Activated CD4-positive, alpha-beta T cell treated with anti-CD3 and anti-CD28 coated beads, Interleukin-2, amount 10 ng/mL, durations not matched to agents 24 days and 14 days (primary cell): ENCODE data around the gene MYL1. TPM values are rescaled to one million over a fixed set of nuclear protein-coding genes. Genes with fewer than 3 reads are reported as not detected.

Experiments
- DNase-seq: peaks from one replicate; pipeline ENCODE4 v3.0.0; 2022
- H3K27ac Mint-ChIP-seq: one replicate; pipeline ENCODE4 v1.8.0; 2022; ENCODE audit warnings: mild to moderate bottlenecking, mixed read lengths
- H3K27me3 Mint-ChIP-seq: one replicate; pipeline ENCODE4 v1.8.0; 2022; ENCODE audit warnings: mixed read lengths
- H3K36me3 Mint-ChIP-seq: one replicate; pipeline ENCODE4 v1.8.0; 2022; ENCODE audit warnings: low read depth, mild to moderate bottlenecking, mixed read lengths
- H3K4me1 Mint-ChIP-seq: one replicate; pipeline ENCODE4 v1.8.0; 2021; ENCODE audit warnings: mixed read lengths
- H3K4me3 Mint-ChIP-seq: one replicate; pipeline ENCODE4 v1.8.0; 2022; ENCODE audit warnings: mild to moderate bottlenecking, moderate library complexity, mixed read lengths
- H3K9me3 Mint-ChIP-seq: one replicate; pipeline ENCODE4 v1.8.0; 2021; ENCODE audit warnings: mixed read lengths
- intact Hi-C: fragments of 100-400 bp; cut with micrococcal nuclease; formaldehyde crosslinking; loops from one replicate; pipeline ENCODE4 v1.15.1; 2023
- total RNA-seq: library from RNA; stranded (reverse); gene quantifications from 2 replicates; pipeline ENCODE4 v1.2.3, GENCODE V29; 2022

MYL1 gene
- total RNA-seq, 1 donor from 2014 or later = not detected

- Mint-ChIP-seq H3K27ac (no peak overlapping the region), H3K27me3 (no peaks in the 10 kb centered on the region), H3K9me3 (no peaks in the 10 kb centered on the region), H3K36me3 (no peaks in the 10 kb centered on the region), H3K4me3 (no peak overlapping the region), H3K4me1 (no peaks in the 10 kb centered on the region)
- intact Hi-C loops = no loop called here
- DNase-seq = no peak
These were observed 15.1 kb downstream of the MYL1 start for GRCh38 chr2:210299866-210300373.

GRCh38 chr2:210288408-210288807 lies 26.6 kb downstream of the MYL1 start:
- intact Hi-C loops = no loop called here

DNA sequence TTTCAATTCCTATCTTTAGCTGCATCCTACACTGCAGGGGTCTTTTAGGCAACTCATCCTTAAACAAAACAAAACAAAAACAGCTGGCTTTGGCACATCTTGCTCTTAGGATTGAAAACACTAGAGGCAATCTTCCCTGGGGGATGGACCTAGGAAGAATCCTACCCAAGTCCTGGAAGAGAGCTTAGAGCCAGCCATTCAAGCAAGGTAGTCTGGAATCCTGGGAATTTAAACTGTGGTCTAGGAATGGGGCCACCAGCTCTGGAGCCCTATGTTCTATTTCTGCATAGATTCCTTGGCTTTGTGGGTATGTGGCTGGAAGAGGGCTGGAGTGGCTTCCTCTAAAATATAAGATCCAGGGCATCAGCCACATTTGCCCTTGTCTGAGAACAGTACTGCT lies 27.7 kb downstream of the MYL1 start:
- intact Hi-C loops = no loop called here
- H3K9me3 Mint-ChIP-seq = no peaks in the 10 kb centered on the region
- H3K4me1 Mint-ChIP-seq = no peaks in the 10 kb centered on the region
- peaks cover 2% of the 10 kb centered on the region for H3K27me3 Mint-ChIP-seq
- no peaks in the 10 kb centered on the region for H3K36me3 Mint-ChIP-seq
- no peak overlapping the region for H3K27ac Mint-ChIP-seq
- no peak overlapping the region for H3K4me3 Mint-ChIP-seq
- DNase-seq = no peak

More at GRCh38 chr2:210288408-210288807, 26.6 kb downstream of the MYL1 start:
- Mint-ChIP-seq H3K4me3 (no peak overlapping the region), H3K9me3 (no peaks in the 10 kb centered on the region), H3K4me1 (no peaks in the 10 kb centered on the region), H3K27ac (no peak overlapping the region), H3K36me3 (no peaks in the 10 kb centered on the region), H3K27me3 (peaks cover 2% of the 10 kb centered on the region)
- DNase-seq = no peak

GRCh38 chr2:210286123-210286680 lies 28.8 kb downstream of the MYL1 start:
- no peaks in the 10 kb centered on the region for H3K9me3 Mint-ChIP-seq
- no peak overlapping the region for H3K27ac Mint-ChIP-seq
- no peaks in the 10 kb centered on the region for H3K4me1 Mint-ChIP-seq
- H3K36me3 Mint-ChIP-seq = no peaks in the 10 kb centered on the region
- intact Hi-C loops = no loop called here
- H3K27me3 Mint-ChIP-seq = peaks cover 2% of the 10 kb centered on the region
- H3K4me3 Mint-ChIP-seq = no peak overlapping the region
- no peak for DNase-seq

- Mint-ChIP-seq H3K9me3 (no peaks in the 10 kb centered on the region), H3K4me1 (no peaks in the 10 kb centered on the region), H3K27me3 (no peaks in the 10 kb centered on the region), H3K27ac (no peak overlapping the region), H3K4me3 (no peak overlapping the region), H3K36me3 (no peaks in the 10 kb centered on the region)
- DNase-seq = no peak
- intact Hi-C loops = no loop called here
These were observed 37.8 kb downstream of the MYL1 start for GRCh38 chr2:210277133-210277532.

DNA sequence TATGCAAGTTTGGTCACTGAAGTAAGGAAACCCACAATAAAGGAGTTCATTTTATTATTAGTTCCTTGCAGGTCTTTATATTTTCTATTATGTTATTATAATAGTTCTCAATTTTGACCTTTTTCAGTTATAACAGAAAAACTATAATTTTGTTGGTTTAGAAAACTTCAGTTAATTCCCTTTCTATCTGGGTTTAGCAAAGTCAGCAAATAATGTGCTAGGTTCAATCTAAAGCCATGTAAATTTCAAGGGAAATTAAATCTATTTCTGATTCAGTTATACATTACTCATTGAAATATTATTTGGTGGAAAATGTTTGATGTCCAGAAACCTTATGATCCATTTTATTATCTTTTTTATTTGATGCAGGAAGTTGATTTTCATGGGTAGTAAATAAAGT lies 43.7 kb downstream of the MYL1 start:
- Mint-ChIP-seq H3K27me3 (no peaks in the 10 kb centered on the region), H3K4me3 (no peak overlapping the region), H3K4me1 (no peaks in the 10 kb centered on the region), H3K9me3 (no peaks in the 10 kb centered on the region), H3K27ac (no peak overlapping the region), H3K36me3 (no peaks in the 10 kb centered on the region)
- no peak for DNase-seq
- intact Hi-C loops = no loop called here

- H3K4me3 Mint-ChIP-seq = no peak overlapping the region
- intact Hi-C loops = no loop called here
- no peaks in the 10 kb centered on the region for H3K36me3 Mint-ChIP-seq
- no peak for DNase-seq
- no peaks in the 10 kb centered on the region for H3K4me1 Mint-ChIP-seq
- H3K9me3 Mint-ChIP-seq = no peaks in the 10 kb centered on the region
- no peaks in the 10 kb centered on the region for H3K27me3 Mint-ChIP-seq
- no peak overlapping the region for H3K27ac Mint-ChIP-seq
These were observed 45.8 kb downstream of the MYL1 start for GRCh38 chr2:210269148-210269547.

GRCh38 chr2:210268281-210268680 lies 46.7 kb downstream of the MYL1 start:
- no peaks in the 10 kb centered on the region for H3K9me3 Mint-ChIP-seq
- H3K27ac Mint-ChIP-seq = no peak overlapping the region
- DNase-seq = no peak
- no peak overlapping the region for H3K4me3 Mint-ChIP-seq
- H3K27me3 Mint-ChIP-seq = no peaks in the 10 kb centered on the region
- no peaks in the 10 kb centered on the region for H3K4me1 Mint-ChIP-seq
- H3K36me3 Mint-ChIP-seq = no peaks in the 10 kb centered on the region
- intact Hi-C loops = no loop called here

- DNase-seq = no peak
- Mint-ChIP-seq H3K9me3 (no peaks in the 10 kb centered on the region), H3K36me3 (no peaks in the 10 kb centered on the region), H3K4me1 (no peaks in the 10 kb centered on the region), H3K27ac (no peak overlapping the region), H3K27me3 (no peaks in the 10 kb centered on the region), H3K4me3 (no peak overlapping the region)
- intact Hi-C loops = no loop called here
These were observed 47.3 kb downstream of the MYL1 start for GRCh38 chr2:210267698-210268097.

GRCh38 chr2:210264282-210264681 lies 50.7 kb downstream of the MYL1 start:
- Mint-ChIP-seq H3K4me3 (no peak overlapping the region), H3K9me3 (no peaks in the 10 kb centered on the region), H3K27ac (no peak overlapping the region), H3K4me1 (no peaks in the 10 kb centered on the region), H3K36me3 (no peaks in the 10 kb centered on the region), H3K27me3 (no peaks in the 10 kb centered on the region)
- intact Hi-C loops = no loop called here
- no peak for DNase-seq

DNA sequence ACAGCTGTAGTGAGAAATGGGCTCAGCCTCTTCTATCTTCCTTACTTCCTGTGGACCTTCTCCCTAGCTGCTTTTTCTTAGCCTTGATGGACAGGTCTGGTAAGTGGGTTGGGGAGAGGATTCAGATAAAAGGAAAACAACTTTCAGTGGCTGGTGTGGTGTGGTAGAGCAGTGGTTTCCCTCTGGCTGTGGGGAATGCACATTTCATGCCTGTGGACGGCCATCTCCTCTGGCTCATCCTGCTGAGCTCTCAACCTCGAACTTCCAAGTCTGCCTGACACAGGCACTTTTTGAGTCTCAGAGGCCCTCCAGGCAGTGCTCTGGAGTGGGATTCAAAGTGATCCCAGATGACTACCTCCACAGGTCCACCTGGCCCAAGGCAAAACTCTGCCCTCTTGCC lies 51.1 kb downstream of the MYL1 start:
- Mint-ChIP-seq H3K27me3 (no peaks in the 10 kb centered on the region), H3K4me1 (no peaks in the 10 kb centered on the region)

DNA sequence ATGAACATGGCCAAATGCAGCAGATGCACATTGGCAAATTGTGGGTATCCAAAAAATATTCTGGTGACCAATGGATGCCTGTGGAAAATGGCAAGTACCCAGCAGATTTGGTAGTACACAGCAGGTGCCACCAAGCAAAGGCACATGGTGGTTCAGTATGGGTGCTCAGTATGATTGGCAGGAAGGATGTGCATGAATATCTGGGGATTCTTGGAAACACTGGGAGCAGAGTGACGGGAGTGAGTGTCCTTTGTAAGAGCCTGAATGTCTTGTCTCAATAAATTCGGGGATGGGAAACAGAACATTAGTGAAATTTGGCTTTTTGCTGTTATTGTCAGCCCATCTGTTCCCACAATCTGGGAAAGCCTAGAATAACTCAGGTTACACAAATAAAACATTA lies 52.9 kb downstream of the MYL1 start:
- Mint-ChIP-seq H3K9me3 (no peaks in the 10 kb centered on the region), H3K27ac (no peak overlapping the region), H3K4me1 (no peaks in the 10 kb centered on the region), H3K27me3 (no peaks in the 10 kb centered on the region), H3K36me3 (no peaks in the 10 kb centered on the region), H3K4me3 (no peak overlapping the region)
- no peak for DNase-seq
- intact Hi-C loops = no loop called here

More for the DNA sequence above, 51.1 kb downstream of the MYL1 start:
- intact Hi-C loops = no loop called here
- Mint-ChIP-seq H3K4me3 (no peak overlapping the region), H3K9me3 (no peaks in the 10 kb centered on the region), H3K36me3 (no peaks in the 10 kb centered on the region), H3K27ac (no peak overlapping the region)
- no peak for DNase-seq

GRCh38 chr2:210259687-210260086 lies 55.3 kb downstream of the MYL1 start:
- Mint-ChIP-seq H3K9me3 (no peaks in the 10 kb centered on the region), H3K4me1 (no peaks in the 10 kb centered on the region), H3K27me3 (no peaks in the 10 kb centered on the region), H3K4me3 (no peak overlapping the region), H3K36me3 (no peaks in the 10 kb centered on the region), H3K27ac (no peak overlapping the region)
- intact Hi-C loops = no loop called here
- no peak for DNase-seq

DNA sequence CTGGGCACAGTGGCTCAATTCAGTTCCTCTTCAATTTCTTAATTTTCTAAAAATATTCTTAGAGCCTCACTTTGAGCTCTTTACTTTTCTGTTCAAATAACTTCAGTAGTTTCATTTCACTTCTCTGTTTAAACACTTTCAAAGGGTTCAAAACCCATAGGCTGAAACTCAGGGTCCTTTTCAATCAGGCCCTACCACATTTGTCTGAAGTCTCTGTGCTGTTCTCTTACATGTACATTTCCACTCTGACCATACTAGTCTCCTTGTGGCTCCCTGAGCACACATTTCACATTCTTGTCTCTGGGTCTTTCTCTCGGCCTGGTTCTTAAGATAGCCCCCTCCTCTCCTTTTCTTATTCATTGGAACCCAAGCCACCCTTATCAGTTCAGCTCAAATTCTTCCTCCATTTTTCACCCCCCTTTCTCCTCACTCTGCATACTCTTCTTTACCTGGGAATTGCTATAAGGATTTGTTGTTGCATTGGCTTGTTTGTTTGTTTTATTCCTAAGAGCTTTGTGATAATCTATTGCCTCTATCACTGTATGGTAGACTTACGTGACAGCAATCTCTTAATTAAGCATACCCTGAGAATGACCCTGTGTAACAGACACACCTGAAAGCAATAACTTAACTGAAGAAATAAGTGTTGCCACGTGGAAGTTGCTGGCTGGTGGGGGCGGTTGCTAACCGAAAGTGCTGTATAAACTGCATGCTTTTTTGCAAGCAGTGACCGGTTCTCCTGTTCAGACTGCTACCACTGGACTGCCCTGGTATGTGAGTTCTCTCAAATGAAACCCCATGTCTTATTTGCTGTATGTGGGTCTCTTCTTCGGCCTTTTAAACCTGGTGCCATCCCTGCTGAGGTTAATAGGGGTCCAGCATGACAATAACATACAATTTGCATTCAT lies 62.0 kb downstream of the MYL1 start:
- Mint-ChIP-seq H3K4me1 (no peaks in the 10 kb centered on the region), H3K27me3 (no peaks in the 10 kb centered on the region), H3K4me3 (no peak overlapping the region), H3K9me3 (no peaks in the 10 kb centered on the region), H3K27ac (no peak overlapping the region), H3K36me3 (no peaks in the 10 kb centered on the region)
- no peak for DNase-seq
- intact Hi-C loops = no loop called here
